Lower leg skin (tissue), 3 donors: Measurements from ENCODE around the gene ATPAF1.

Source experiments
- CTCF ChIP-seq, 3 donors: fragments of 450-650 bp; IDR thresholded peaks; one replicate each; pipeline ENCODE4 v1.5.1; 2016; ENCODE audit warnings: antibody characterized with exemption in 3 of 3, mild to moderate bottlenecking in 3 of 3, moderate library complexity in 2 of 3
- POLR2A ChIP-seq, 2 donors: fragments of 450-650 bp; IDR thresholded peaks; one replicate each; pipeline ENCODE4 v1.6.1; 2016 to 2017; ENCODE audit warnings: antibody characterized with exemption in 2 of 2, mild to moderate bottlenecking in 1 of 2, moderate library complexity in 1 of 2

DNA sequence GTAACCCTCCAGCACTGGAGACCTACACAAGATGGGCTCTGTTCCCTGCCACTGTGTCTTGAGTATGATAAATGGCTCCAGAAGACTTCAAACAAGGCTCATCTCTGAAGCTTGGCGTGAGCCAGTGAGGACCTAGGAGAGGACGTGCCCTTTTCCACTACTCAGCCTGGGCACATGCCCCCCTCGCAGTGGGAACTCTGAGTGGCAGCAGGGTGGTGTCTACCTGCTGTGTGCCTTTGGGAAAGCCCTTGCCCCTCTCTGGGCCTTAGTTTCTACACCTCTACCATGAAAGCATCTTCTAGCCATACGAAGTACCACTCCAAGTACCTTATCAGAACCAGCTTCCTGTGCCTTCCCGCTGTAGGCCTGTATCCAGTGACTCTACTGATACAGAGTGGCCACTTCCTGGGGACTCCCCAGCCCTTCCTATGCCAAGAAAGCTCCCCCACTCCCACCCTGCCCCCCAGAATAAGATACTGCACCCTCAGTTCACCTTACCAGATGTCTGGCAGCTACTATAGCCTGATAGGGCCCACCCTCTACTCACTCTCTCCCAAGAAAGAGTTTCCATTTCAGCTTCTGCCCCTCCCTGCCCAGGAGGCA, 48.4 kb downstream of the ATPAF1 start:
- TF ChIP-seq CTCF (IDR thresholded peaks at IDR 0.05) (no peak), POLR2A (IDR thresholded peaks at IDR 0.05) (no peak)
